ENCODE data around the gene DCTD.

Gene DCTD

DNA sequence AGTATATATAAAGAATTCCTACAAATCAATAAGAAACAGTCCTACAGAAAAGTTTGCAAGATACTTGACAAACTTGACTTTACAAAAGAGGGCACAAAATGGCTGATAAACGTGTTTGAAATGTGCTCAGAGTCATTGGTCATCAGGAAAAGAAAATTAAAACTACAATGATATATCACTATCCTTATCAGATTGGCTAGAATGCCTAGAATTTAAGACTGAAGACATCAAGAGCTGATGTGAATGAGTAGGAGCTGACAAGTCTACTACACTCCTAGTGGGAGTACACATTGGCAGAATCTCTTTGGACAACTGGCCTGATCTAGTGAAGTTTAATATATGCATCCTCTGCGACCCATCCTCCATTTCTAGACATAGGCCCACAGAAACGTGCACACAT is 10.3 kb upstream of the DCTD start:
- TF ChIP-seq, protein P1, sequence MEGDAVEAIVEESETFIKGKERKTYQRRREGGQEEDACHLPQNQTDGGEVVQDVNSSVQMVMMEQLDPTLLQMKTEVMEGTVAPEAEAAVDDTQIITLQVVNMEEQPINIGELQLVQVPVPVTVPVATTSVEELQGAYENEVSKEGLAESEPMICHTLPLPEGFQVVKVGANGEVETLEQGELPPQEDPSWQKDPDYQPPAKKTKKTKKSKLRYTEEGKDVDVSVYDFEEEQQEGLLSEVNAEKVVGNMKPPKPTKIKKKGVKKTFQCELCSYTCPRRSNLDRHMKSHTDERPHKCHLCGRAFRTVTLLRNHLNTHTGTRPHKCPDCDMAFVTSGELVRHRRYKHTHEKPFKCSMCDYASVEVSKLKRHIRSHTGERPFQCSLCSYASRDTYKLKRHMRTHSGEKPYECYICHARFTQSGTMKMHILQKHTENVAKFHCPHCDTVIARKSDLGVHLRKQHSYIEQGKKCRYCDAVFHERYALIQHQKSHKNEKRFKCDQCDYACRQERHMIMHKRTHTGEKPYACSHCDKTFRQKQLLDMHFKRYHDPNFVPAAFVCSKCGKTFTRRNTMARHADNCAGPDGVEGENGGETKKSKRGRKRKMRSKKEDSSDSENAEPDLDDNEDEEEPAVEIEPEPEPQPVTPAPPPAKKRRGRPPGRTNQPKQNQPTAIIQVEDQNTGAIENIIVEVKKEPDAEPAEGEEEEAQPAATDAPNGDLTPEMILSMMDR (IDR thresholded peaks at IDR 0.05; ENCODE audit: extremely low read depth, missing control alignments) = no peak
- DNase-seq (ENCODE audit: low spot score) = no peak

DNA sequence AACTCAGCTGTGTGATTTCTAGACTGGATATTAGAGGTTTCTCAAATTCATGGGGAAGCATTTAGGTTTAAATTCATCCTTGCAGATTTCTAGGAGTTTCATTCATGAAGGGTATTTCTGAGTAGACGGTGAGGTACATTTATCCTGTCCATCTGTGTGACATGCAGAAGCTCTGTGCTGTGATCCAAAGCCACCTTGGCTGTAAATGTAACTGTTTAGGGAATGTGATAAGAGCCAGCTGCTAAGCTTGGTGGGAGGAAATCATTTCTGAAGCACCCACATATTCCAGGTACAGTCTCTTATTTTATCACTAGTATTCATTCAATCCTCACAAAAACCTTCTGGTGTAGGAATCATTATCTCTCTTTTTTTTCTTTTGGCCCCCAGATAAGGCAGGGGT is 8.7 kb upstream of the DCTD start:
- no peak for DNase-seq (ENCODE audit: low spot score)
- TF ChIP-seq, protein P1 (IDR thresholded peaks at IDR 0.05; ENCODE audit: extremely low read depth, missing control alignments) = no peak

DNA sequence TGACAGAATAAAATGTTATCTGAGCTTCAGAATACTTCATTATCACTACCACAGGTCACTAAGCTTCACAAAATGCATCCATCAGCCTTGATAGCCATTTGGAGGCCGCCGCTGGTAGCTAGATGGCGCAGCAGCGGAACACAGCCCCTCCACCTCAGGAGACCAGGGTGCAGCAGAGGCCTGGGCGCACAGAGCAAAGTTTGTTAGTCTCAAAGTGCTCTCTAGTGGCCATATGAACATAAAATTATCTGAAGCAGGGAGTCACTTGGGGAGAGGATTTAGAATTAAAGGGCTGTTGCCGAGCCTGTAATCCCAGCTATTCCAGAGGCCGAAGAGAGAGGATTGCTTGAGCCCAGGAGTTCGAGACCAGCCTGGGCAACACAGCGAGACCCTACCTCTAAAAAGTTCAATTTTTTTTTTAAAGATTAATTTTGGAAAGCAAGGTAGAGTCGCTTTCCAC is 8.1 kb upstream of the DCTD start:
- peak; percentile 70 for DNase-seq (ENCODE audit: low spot score)
- TF ChIP-seq, protein P1 (IDR thresholded peaks at IDR 0.05; ENCODE audit: extremely low read depth, missing control alignments) = peak; percentile 40

DNA sequence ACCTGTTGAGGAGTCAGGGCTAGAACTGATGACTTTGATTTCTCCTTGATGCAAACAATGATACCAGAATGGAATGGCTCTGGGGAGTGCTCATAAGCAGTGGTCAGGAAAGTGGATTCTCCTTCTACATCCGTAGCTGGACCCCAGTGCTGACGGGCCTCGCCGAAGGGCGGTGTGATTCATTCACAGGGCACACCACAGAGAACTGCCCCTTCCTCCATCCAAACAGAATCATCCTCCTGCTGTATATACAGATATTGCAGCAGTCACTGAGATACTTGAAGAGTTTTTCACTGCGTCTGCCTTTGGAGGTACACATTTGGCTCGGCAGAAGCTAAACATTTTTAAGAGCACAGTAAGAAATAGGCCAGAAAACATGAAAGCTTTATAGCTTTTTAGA is 7.3 kb upstream of the DCTD start:
- DNase-seq (ENCODE audit: low spot score) = no peak
- TF ChIP-seq, protein P1 (IDR thresholded peaks at IDR 0.05; ENCODE audit: extremely low read depth, missing control alignments) = no peak

DNA sequence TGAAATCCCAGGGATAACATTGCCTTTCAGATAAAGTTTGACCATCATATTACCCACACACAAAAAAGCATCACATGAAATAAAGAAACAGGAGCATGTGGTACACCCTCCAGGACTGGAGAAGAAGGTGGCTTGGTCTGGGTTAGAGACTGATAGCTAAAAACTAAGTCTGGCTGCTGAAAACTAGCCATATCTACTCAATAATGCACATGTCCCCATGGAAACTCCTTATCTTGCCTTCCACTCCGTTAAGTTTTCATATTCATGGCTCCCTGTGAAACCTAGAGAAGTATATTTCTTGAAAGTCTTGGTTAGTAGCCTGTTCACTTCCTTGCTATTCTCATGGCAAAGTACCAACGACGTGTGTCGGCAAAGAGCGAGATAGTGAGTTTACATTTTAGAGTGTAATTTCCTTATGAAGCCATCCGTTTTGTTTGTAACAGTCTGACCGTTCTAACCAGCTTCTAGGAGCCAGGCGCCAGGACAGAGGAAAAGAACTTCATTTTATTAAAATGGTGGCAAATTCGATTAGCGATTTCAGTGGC is 6.7 kb upstream of the DCTD start:
- TF ChIP-seq, protein P1 (IDR thresholded peaks at IDR 0.05; ENCODE audit: extremely low read depth, missing control alignments) = no peak

DNA sequence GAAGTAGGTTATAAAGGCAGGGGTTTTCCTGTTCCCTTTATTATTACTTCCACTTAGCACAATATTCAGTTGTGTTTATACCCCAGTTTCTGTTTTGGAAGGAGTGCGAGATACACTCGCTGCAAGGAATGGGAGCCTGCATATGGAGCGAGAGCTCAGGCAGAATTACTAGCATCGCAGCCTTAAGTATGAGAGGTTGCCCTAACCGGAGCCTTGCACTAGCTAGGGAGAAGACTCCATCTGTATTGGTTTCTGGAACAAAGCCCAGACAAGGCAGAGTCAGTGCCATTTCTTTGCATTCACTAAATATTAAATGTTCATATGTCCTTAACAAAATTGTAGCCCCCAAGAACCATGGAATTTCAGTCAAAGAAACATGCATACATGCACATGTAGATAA is 6.2 kb upstream of the DCTD start:
- TF ChIP-seq, protein P1 (IDR thresholded peaks at IDR 0.05; ENCODE audit: extremely low read depth, missing control alignments) = no peak
- DNase-seq (ENCODE audit: low spot score) = no peak

More for the DNA sequence above, 6.7 kb upstream of the DCTD start:
- no peak for DNase-seq (ENCODE audit: low spot score)

DNA sequence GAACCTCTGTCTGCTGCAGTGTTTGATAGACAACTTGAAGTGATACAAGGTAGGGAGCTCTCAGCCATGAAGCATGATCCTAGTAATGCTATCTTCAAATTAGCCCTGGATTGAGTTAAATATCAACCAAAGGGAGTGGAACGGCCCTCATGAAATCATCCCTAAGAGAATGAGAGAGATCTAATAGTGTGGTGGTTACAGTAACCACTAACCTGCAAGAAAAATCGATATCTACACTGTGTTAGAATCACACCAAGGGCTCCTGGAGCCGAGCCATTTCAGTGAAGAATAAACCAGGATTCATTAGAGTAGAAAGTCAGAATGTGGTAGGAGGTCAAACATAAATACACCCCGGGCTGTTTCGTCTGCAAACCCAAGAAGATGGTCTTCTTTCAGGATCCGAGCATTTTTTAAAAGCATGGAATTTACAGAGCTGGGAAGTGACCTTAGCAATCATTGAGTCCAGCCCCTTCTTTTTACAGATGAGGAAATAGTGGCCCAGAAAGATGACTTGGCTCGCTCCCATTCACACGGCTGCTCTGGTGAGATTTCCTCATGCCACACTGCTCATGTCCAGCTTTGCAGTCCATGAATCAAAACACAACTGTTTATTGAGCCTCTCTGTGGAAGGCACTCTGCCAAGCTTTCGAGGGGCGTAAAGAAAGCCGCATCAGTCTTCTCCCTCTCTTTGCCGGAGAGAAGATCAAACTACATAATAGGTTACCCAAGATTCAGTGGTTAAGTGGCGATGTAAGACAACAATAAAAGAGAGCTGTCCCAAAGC is 5.5 kb upstream of the DCTD start:
- TF ChIP-seq, protein P1 (IDR thresholded peaks at IDR 0.05; ENCODE audit: extremely low read depth, missing control alignments) = no peak
- DNase-seq (ENCODE audit: low spot score) = no peak

Measured in GM20000 (cell line).